NCI-H82 treated with DMSO at 0.1 percent for 48 hours (cell line): ENCODE measurements around the gene SPATA6L.
"Not testable (repeated sequence)": the region's sequence is repeated elsewhere in the genome, so short reads cannot be mapped to it uniquely, and the experiment has no call there.

Experiments used
- DNase-seq: peaks from one replicate; lab custom pipeline; 2025; ENCODE audit not compliant: unreplicated experiment; lab: John Stamatoyannopoulos, UW

SPATA6L gene

GRCh38 chr9:4640027-4640426, 26.3 kb downstream of the SPATA6L start:
- DNase-seq: no peak

- no peak for DNase-seq
These were observed 26.9 kb downstream of the SPATA6L start for GRCh38 chr9:4639420-4639819.

DNA sequence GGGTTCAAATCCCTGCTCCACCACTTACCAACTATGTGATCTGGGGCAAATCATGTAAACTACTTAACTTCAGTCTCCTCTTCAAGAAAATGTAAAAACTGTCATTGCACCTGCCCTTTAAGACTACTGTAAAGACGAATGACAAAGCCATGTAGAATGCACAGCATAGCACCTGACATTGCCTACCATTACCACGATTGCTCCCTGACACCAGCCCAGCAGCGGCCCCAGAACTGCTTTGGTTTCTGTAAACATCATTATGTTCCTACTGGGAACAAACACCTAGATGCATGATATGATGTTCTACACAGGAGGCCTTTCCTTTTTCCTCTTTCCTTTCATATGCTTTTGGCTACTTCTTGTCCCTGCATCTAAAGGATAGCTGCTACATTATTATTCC, 27.3 kb downstream of the SPATA6L start:
- no peak for DNase-seq

GRCh38 chr9:4630836-4631235, 35.4 kb downstream of the SPATA6L start:
- DNase-seq: no peak

DNA sequence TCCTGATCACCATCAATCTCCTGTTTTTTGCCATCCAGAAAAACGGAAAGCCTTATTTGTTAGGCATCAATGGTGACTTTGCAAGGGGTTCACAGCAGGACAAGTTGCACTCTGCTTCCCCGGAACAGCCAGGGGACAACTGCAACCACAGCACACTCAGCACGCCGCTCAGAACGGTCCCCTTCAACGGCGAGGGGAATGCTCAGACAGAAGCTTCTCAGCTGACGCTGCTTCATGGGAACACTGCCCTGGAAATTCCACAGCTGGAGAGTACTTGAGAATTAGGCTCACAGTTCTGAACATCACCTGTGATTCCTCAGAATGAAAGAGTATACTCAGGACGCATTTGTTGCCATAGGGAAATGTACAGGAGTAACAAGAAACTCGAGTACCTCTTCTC, 44.3 kb downstream of the SPATA6L start:
- no peak for DNase-seq

DNA sequence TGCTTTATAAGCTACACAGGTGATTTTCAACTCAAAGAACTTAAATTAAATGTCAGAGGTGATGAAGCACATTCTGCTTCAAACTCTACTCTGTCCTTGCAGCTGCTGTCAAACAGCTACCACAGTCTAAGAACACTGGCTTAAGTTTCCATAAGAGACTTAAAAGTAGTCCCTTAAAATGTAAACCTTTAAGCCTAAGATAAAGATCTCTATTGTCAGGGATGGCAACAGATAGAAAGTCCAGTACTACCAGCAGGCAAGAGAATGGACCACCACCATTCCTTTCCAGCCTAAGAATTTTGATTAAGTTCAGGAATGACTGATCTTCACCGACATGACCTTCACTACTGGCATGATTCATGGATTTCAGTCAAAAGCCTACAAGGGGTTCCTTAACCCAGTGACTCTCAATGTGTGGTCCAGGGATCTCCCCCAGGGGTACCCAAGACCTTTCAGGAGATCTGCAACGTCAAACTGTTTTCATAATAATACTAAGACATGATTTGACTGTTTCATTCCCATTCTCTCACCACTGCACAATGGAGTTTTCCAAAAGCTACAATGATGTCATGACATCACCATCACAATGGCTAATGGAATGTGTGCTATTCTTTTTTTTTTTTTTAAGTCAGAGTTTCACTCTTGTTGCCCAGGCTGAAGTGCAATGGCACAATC, 45.3 kb downstream of the SPATA6L start:
- no peak for DNase-seq

DNA sequence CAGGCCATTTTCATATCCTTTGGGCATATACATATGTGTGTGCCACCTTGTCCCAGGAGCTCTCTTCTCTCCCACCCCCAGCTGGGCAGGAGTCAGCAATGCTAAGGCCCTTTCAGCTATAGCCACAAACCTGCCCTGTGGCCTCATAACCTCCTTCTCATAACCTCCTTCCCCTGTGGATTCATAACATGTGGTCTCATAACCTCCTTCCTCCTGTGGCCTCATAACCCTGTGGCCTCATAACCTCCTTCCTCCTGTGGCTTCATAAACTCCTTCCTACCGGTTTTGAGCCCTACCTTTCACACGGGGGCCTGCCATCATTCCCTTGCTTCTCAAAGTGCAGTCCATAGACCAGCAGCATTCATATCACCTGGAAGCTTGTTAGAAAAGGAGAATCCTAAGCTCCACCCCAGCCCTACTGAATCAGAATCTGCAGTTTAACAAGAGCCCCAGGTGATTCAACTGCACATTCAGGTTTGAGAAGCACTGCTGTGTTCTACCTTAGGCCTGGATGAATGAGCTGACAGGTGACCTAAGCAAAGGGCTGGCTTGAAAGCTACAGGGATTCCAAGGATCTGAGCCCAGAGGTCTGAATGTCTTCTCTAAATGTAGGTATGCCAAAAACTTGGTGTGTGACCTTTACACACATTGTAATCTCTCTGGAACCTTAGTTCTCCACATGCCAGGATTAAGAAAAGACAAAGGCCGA, 46.1 kb downstream of the SPATA6L start:
- DNase-seq: no peak

GRCh38 chr9:4618700-4619099, 47.6 kb downstream of the SPATA6L start:
- DNase-seq: no peak

DNA sequence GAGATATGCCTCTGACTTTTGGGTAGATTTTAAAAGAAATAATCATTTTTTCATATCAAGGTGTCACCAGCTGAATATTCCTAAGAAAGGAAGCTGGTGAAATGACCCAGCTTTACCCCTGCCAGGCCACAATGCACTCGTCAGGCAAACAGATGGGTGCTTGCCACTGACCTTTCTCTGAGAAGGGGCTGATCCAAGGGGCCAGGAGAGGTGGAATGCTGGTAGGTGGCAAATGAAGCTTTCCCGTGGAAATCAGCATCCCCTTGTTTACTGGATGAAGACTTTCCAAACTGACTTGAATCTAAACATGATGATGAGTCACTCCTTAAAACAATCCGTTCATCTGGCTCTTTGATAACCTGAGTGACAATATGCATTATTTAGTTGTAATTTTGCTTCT, 48.5 kb downstream of the SPATA6L start:
- no peak for DNase-seq

DNA sequence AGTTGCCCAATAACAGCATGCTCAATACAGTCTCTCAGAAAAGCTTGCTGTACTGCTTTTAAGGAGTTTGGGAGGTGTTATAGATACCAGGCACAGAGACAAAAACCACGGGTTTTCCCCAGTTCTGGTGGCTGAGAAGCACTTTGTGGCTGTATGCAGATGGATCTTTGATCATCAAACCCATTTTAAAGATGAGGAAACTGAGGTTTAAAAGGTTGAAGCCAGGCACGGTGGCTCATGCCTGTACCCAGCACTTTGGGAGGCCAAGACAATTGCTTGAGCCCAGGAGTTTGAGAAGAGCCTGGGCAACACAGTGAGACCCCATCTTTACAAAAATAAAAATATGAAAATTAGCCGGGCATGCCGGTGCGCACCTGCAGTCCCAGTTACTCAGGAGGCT, 50.5 kb downstream of the SPATA6L start:
- DNase-seq: no peak

DNA sequence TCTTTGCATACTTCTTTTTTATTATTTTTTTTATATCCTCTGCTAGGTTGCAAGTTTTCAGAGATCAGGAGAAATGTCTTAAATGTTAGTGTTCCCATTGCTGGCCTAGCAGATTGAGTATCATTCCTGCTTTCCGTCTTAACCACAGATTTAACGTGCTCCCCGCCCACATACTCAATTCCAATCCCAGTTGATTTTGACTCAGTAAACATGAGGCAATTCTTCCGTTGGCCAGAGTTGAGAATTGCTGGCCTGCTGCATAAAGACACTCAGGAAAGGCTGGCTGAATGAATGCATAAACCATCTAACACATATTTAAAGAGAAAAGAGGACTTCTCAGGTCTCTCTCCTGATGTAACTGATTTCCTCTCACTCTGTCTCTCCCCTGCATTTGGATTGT, 51.0 kb downstream of the SPATA6L start:
- no peak for DNase-seq

GRCh38 chr9:4614627-4615026, 51.7 kb downstream of the SPATA6L start:
- DNase-seq: no peak

GRCh38 chr9:4606033-4606432, 60.2 kb downstream of the SPATA6L start:
- not testable (repeated sequence) for DNase-seq

DNA sequence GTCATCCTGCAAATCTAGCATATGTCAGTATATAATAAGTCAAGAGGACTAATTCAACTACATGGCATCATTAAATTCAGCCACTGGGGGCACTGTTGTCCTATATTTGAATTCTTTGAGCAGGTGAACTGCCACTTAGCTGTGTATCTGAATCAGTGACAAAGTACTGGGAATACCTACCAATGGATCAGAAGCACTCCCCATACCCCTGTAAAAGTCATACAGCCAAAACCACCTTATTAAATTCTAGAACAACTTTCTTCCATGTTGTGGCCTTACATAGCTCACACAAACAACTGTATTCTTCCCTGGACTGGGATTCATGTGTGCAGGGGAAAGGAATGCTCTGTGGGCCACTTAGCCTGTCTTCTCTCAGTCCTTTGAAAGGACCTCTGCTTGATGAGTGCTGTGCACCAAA, 61.6 kb downstream of the SPATA6L start:
- peak; percentile 10 for DNase-seq

DNA sequence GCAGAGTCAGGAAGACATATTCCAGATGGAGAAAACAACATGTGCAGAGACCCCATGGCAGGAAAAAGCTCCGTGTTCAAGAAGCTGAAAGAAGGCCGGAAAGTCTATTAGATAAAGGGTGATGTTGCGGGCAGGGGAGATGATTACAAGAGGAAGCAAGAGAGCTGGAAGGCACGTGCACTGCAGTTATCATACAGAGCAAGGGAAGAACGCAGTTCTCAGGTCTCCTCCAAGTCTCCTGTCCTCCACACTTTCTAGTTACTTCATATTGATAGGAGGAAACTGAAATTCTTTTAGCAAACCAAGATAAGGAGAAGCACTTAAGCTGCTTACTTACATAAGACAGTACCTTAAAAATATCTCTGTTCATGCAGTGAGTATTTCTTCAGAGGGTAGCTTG, 62.5 kb downstream of the SPATA6L start:
- no peak for DNase-seq

DNA sequence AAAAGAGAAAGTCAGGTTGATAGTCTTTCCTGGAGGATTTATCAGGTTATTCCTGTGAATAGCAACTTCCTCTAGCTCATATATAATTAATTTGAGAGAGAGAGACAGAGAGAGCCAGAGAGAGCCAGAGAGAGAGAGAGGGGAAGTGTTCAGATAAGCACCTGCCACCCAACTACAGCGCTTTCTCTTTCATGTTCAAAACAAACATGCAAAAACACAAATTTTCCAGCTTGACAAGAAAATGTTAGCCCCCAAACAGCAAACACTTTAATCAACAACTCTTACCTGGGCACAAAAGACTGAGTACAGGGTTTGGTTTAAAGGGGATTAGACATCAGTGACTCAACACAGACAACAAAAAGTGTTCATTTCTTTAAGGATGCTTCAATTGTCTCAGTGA, 65.9 kb downstream of the SPATA6L start:
- no peak for DNase-seq

GRCh38 chr9:4596165-4596922, 69.9 kb downstream of the SPATA6L start:
- DNase-seq: no peak

DNA sequence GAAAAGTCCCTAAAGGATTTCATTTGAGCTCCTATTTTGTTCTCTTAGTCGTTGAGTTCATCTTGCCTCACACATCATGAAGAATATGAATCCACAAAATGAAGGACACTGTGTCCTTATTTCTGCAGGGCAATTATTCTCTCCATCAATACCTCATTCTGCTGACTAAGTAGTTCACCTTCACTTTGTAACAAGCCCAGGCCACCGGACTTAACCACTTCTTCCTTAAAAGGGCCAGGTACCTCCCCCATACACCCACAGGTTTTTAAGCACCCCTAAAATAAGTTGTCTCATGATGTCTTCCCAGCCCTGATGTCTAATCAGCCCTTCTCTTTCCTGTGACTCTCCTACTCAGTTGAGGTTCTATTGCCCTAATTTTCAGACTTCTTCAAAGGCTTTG, 71.3 kb downstream of the SPATA6L start:
- DNase-seq: no peak

GRCh38 chr9:4594545-4594944, 71.7 kb downstream of the SPATA6L start:
- DNase-seq: no peak

DNA sequence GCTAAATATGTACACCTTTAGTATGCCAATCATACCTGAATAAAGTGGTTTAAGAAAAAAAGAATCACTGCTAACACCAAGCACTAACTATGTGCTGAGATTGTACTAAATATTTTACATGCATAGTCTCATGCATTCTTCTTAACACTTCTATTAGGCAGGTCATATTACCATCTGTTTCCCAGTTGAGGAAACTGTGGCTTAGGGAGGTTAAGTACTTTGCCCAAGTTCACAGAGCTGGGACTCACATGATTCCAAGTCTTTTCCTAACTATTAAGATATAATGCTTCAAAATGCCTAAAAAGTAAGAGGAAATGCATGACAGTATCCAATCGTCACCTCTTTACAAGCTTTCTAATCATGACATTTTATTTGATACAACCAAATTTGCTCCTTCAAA, 73.4 kb downstream of the SPATA6L start:
- DNase-seq: no peak

DNA sequence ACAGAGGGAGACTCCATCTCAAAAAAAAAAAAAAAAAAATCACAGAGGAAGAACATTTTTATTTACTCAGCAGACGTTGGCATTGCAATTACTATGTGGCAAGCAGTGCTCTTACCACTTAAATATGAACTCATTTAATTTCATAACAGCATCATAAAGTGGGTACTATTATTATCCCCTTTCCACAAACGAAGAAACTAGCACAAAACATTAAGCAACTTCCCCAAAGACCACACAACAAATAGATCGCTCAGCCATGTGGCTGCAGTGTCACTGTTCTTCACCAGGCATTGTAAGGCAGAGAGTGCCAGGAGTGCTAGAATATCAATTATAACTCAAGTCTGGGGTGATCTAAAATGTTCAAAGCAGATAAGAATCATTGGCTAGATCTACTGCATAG, 74.0 kb downstream of the SPATA6L start:
- DNase-seq: no peak

DNA sequence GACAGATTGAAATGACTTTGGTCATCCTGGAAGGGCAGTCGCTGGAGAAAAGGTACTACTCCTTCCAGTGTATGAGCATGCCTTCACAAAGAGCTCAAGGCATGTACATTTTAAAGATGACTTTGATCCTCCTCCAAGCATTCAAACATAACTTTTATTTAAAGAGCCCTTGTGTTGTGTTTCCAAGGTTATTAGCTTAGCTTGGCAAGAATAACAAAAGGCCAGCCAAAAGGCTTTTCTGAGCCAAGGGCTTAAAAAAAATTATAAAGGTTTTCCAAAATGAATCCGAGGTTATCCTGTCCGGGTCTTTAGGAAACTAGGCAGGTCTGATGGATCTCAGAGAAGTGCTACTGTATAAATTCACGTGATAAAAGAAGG, 75.2 kb downstream of the SPATA6L start:
- DNase-seq: no peak
